GM23248 (cell line): Measurements from ENCODE around the gene USP37. TPM values are rescaled to one million over a fixed set of nuclear protein-coding genes. Genes with fewer than 3 reads are reported as not detected.

ENCODE experiments used
- DNase-seq: peaks from one replicate; pipeline ENCODE4 v3.0.0-alpha.2; 2015
- H2AFZ ChIP-seq: fragments of 200-600 bp; sonication (generic); 2 replicates; pipeline ENCODE4 v1.6.1; 2016; ENCODE audit warnings: antibody characterized with exemption
- H3F3A ChIP-seq: fragments of 200-600 bp; sonication (generic); 2 replicates; pipeline ENCODE4 v1.6.1; 2016; ENCODE audit warnings: mild to moderate bottlenecking, antibody characterized with exemption, mixed run types; ENCODE audit not compliant: insufficient read depth
- H3K27ac ChIP-seq: fragments of 200-600 bp; sonication (generic); 2 replicates; pipeline ENCODE4 v1.5.1; 2016; ENCODE audit warnings: mild to moderate bottlenecking
- H3K27me3 ChIP-seq: fragments of 200-600 bp; sonication (generic); replicated peaks from 2 replicates; pipeline ENCODE4 v1.6.1; 2016; ENCODE audit warnings: mild to moderate bottlenecking; ENCODE audit not compliant: insufficient read depth
- H3K36me3 ChIP-seq: fragments of 200-600 bp; sonication (generic); 2 replicates; pipeline ENCODE4 v1.6.1; 2016; ENCODE audit warnings: low read depth, mild to moderate bottlenecking
- H3K4me1 ChIP-seq: fragments of 200-600 bp; sonication (generic); 2 replicates; pipeline ENCODE4 v1.6.1; 2016; ENCODE audit warnings: mild to moderate bottlenecking; ENCODE audit not compliant: insufficient read depth
- H3K4me2 ChIP-seq: fragments of 200-600 bp; sonication (generic); one replicate; pipeline ENCODE4 v1.6.1; 2016; ENCODE audit warnings: mild to moderate bottlenecking; ENCODE audit not compliant: unreplicated experiment
- H3K4me3 ChIP-seq: fragments of 200-600 bp; sonication (generic); 2 replicates; pipeline ENCODE4 v1.5.1; 2016; ENCODE audit warnings: mild to moderate bottlenecking
- H3K79me2 ChIP-seq: fragments of 200-600 bp; sonication (generic); 2 replicates; pipeline ENCODE4 v1.6.1; 2016; ENCODE audit warnings: mild to moderate bottlenecking; ENCODE audit not compliant: insufficient read depth
- H3K9ac ChIP-seq: fragments of 200-600 bp; sonication (generic); 2 replicates; pipeline ENCODE4 v1.6.1; 2016; ENCODE audit warnings: mild to moderate bottlenecking
- H3K9me2 ChIP-seq: fragments of 200-600 bp; sonication (generic); 2 replicates; pipeline ENCODE4 v1.6.1; 2016; ENCODE audit warnings: mixed run types, mild to moderate bottlenecking, moderate library complexity; ENCODE audit not compliant: insufficient read depth
- H3K9me3 ChIP-seq: fragments of 200-600 bp; sonication (generic); one replicate; pipeline ENCODE4 v1.6.1; 2017; ENCODE audit warnings: low read depth
- H4K20me1 ChIP-seq: fragments of 200-600 bp; sonication (generic); 2 replicates; pipeline ENCODE4 v1.6.0; 2016; ENCODE audit not compliant: insufficient read depth
- EZH2 ChIP-seq: fragments of 200-600 bp; sonication (generic); IDR thresholded peaks from 2 replicates; pipeline ENCODE4 v1.6.1; 2018; ENCODE audit warnings: antibody characterized with exemption, mild to moderate bottlenecking; ENCODE audit not compliant: insufficient read depth, poor library complexity, severe bottlenecking
- EZH2phosphoT487 ChIP-seq: fragments of 200-600 bp; sonication (generic); IDR thresholded peaks from 2 replicates; pipeline ENCODE4 v1.6.1; 2018; ENCODE audit warnings: antibody characterized with exemption, moderate library complexity, mild to moderate bottlenecking, low read depth; ENCODE audit not compliant: insufficient read depth
- WGBS, 2 experiments: methylation state at CpG; one replicate each; pipeline ENCODE4 v1.1.6; 2015 to 2017; ENCODE audit warnings: low lambda C conversion rate in 2 of 2, low coverage in 1 of 2; ENCODE audit errors: missing lambda C conversion rate in 2 of 2; 5-methylcytosine and 5-hydroxymethylcytosine counted together
- in situ Hi-C: fragments of 300-500 bp; cut with MboI; formaldehyde crosslinking; loops from 2 replicates; pipeline ENCODE4 v1.15.0; 2020
- polyA plus RNA-seq: library from polyadenylated mRNA; unstranded; fragments of >200 nt; fragmentation: Nextera tagmentation; extraction: Ambion mirVana; gene quantifications from 2 replicates; pipeline ENCODE4 v1.2.1, GENCODE V29; 2016
- total RNA-seq: library from RNA; depleted of rRNA; stranded (reverse); fragments of >200 nt; shearing (Covaris generic); gene quantifications from 2 replicates; pipeline ENCODE4 v1.2.3, GENCODE V29; 2014

The USP37 gene
- total and polyA plus RNA-seq, 2 experiments from 2014 or later: 5.0 to 6.6 TPM

- Histone ChIP-seq H3F3A (0 out of 2 replicates have a peak, but pooled peaks cover 5% of the 10 kb centered on the region), H3K79me2 (no peaks in the 10 kb centered on the region), H3K4me3 (no peak overlapping the region), H3K36me3 (peaks cover 30% of the 10 kb centered on the region), H3K4me1 (peaks cover 3% of the 10 kb centered on the region; the same call in 1 of the 2 replicates), H3K4me2 (no peak overlapping the region), H3K9me3 (no peaks in the 10 kb centered on the region), H4K20me1 (no peaks in the 10 kb centered on the region), H3K27ac (0 out of 2 replicates have a peak overlapping the region, but pooled peaks have one; percentile 0), H3K9me2 (no peaks in the 10 kb centered on the region), H2AFZ (no peak overlapping the region), H3K27me3 (no peaks in the 10 kb centered on the region), H3K9ac (no peak overlapping the region)
- peak; percentile 52 for DNase-seq
- TF ChIP-seq EZH2 (no peak), EZH2phosphoT487 (no peak)
- WGBS, 2 experiments: 7 to 9% methylated on average over 2 of the region's 2 CpGs
- in situ Hi-C loops: no loop called here
Observed at GRCh38 chr2:218478544-218478943, 89.6 kb downstream of the USP37 start.

DNA sequence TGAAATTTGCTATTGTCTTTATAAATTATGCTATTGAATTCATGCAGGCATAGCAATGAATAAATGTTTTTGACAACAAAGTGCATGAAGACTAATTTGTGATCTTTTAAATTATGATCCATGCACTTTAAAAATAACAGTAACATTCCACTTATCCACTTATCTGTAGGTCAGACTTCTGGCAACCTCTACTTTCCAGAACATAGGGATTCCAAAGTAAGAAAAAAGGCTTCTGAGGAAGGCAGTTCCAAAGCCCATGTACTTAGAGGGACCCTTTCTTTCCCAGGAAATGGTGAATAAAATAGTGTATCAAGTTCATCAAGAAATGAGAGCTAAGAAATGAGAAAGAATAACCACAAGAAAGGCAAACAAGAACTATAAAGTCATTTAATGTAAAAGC, 90.9 kb downstream of the USP37 start:
- DNase-seq: no peak
- Histone ChIP-seq H3K4me3 (no peak overlapping the region), H3F3A (0 out of 2 replicates have a peak, but pooled peaks cover 5% of the 10 kb centered on the region), H3K4me2 (no peak overlapping the region), H4K20me1 (no peaks in the 10 kb centered on the region), H3K27me3 (no peaks in the 10 kb centered on the region), H3K36me3 (peaks cover 33% of the 10 kb centered on the region), H3K9me3 (no peaks in the 10 kb centered on the region), H3K4me1 (peaks cover 3% of the 10 kb centered on the region; the same call in 1 of the 2 replicates), H2AFZ (no peak overlapping the region), H3K79me2 (no peaks in the 10 kb centered on the region), H3K9ac (no peak overlapping the region), H3K27ac (no peak overlapping the region), H3K9me2 (no peaks in the 10 kb centered on the region)
- in situ Hi-C loops: no loop called here
- TF ChIP-seq EZH2phosphoT487 (no peak), EZH2 (no peak)

- Histone ChIP-seq H4K20me1 (no peaks in the 10 kb centered on the region), H3K36me3 (peaks cover 28% of the 10 kb centered on the region), H3K4me2 (peak overlapping the region; percentile 3), H3K4me3 (no peak overlapping the region), H3F3A (0 out of 2 replicates have a peak, but pooled peaks cover 5% of the 10 kb centered on the region), H3K27ac (no peak overlapping the region), H3K9ac (no peak overlapping the region), H2AFZ (no peak overlapping the region), H3K9me3 (no peaks in the 10 kb centered on the region), H3K79me2 (no peaks in the 10 kb centered on the region), H3K9me2 (no peaks in the 10 kb centered on the region), H3K4me1 (peaks cover 3% of the 10 kb centered on the region; the same call in 1 of the 2 replicates), H3K27me3 (no peaks in the 10 kb centered on the region)
- peak; percentile 66 for DNase-seq
- 30 to 35% methylated on average over 3 of the region's 3 CpGs for WGBS, 2 experiments
- TF ChIP-seq EZH2 (no peak), EZH2phosphoT487 (no peak)
- in situ Hi-C loops: no loop called here
Observed at GRCh38 chr2:218476676-218477075, 91.5 kb downstream of the USP37 start.

DNA sequence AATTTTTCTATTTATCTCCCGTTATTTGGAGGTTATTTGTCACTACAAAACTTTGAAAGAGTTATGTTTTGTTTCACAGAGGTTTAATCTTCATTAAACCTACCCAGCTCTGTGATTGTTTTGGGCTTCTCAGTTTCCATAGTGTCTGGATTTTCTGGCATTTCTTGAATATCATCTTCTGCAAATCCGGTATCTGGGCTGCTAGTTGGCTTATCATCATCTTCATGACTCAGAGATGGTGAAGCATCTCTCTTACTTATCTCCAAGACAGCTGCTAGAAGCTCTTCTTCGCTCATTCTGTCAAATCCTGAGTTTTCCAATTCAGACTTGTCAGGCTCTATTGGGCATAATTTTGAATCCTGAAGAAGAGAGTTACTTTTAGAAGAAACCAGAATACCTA, 93.6 kb downstream of the USP37 start:
- TF ChIP-seq EZH2phosphoT487 (no peak), EZH2 (no peak)

DNA sequence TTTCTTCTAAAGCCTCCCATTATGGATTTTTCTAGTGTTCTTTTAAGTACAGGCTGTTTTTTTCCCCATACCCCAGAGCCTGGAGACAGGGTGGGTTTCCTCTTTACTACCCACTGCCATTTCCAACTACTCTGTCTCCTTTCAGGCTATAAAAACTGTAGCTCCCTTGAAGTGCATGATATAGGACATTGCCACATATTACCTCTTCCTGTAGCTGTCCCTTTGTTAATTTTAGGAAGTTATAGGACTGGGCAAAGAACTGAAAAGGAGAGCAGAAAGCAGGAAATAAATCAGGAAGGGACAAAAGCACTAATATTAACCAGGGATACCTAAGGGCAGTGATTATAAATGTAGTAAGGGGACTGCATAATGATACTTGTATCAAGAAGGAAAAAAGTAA, 95.2 kb downstream of the USP37 start:
- Histone ChIP-seq H3K4me1 (no peaks in the 10 kb centered on the region), H3K9me3 (no peaks in the 10 kb centered on the region), H3K9me2 (no peaks in the 10 kb centered on the region), H4K20me1 (no peaks in the 10 kb centered on the region), H3K27me3 (no peaks in the 10 kb centered on the region), H3K79me2 (no peaks in the 10 kb centered on the region), H3F3A (no peaks in the 10 kb centered on the region; the same call in 1 of the 2 replicates), H2AFZ (no peak overlapping the region), H3K4me3 (no peak overlapping the region), H3K9ac (no peak overlapping the region), H3K27ac (no peak overlapping the region), H3K4me2 (no peak overlapping the region), H3K36me3 (peaks cover 20% of the 10 kb centered on the region)
- no peak for DNase-seq
- in situ Hi-C loops: no loop called here
- TF ChIP-seq EZH2phosphoT487 (no peak), EZH2 (no peak)

More for the DNA sequence above, 93.6 kb downstream of the USP37 start:
- Histone ChIP-seq H3K9me3 (no peaks in the 10 kb centered on the region), H2AFZ (no peak overlapping the region), H3K4me2 (no peak overlapping the region), H3K36me3 (peaks cover 20% of the 10 kb centered on the region), H3K4me3 (no peak overlapping the region), H4K20me1 (no peaks in the 10 kb centered on the region), H3K79me2 (no peaks in the 10 kb centered on the region), H3K27ac (no peak overlapping the region), H3K27me3 (no peaks in the 10 kb centered on the region), H3F3A (peaks cover 5% of the 10 kb centered on the region; the same call in 1 of the 2 replicates), H3K9me2 (no peaks in the 10 kb centered on the region), H3K4me1 (peaks cover 3% of the 10 kb centered on the region; the same call in 1 of the 2 replicates), H3K9ac (no peak overlapping the region)
- in situ Hi-C loops: no loop called here
- 56 to 64% methylated on average over 3 of the region's 3 CpGs for WGBS, 2 experiments
- DNase-seq: no peak
